NB4 (cell line): ENCODE results near the gene CHCHD6.

Source experiments
- DNase-seq: peaks from one replicate; pipeline ENCODE4 v3.0.0; 2010; ENCODE audit warnings: low read depth
- H3K4me3 ChIP-seq: one replicate; pipeline ENCODE4 v1.5.1; 2011; ENCODE audit warnings: mild to moderate bottlenecking, low read depth, low read length, moderate library complexity
- MYC ChIP-seq: IDR thresholded peaks from 2 replicates; pipeline ENCODE4 v1.6.1; 2011; ENCODE audit warnings: low read depth, low read length
- POLR2A ChIP-seq: IDR thresholded peaks from 2 replicates; pipeline ENCODE4 v1.6.1; 2011; ENCODE audit warnings: mild to moderate bottlenecking; ENCODE audit not compliant: insufficient read length; ENCODE audit errors: extremely low read depth
- TF ChIP-seq, protein P1 (sequence below): IDR thresholded peaks from 2 replicates; pipeline ENCODE4 v1.6.1; 2011; ENCODE audit warnings: low read depth, low read length
- TF ChIP-seq, protein P2 (sequence below): IDR thresholded peaks from one replicate; pipeline ENCODE4 v1.5.1; 2012; ENCODE audit warnings: low read depth, low read length

CHCHD6 gene

DNA sequence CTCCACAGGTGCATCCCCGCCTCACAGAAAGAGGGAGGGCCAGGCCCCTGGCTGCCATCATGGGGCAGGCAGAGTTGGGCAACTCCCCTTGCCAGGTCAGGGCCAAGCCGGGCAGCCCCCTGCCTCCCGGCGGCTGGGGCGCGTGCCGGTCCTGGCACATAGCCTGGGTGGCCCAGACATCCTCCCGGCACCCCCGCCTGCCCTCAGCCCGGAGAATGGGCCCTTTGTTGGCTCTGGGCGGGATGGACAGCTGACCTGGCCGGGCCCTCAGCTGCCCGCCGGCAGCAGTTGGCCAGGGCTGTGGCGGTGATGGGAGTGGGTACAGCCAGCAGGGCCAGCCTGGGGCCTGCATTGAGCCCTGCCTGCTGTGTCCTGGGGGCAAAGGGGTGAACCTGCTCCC lies 295.3 kb downstream of the CHCHD6 start:
- H3K4me3 ChIP-seq: no peak overlapping the region
- TF ChIP-seq MYC (no peak), POLR2A (no peak)
- TF ChIP-seq, protein P1, sequence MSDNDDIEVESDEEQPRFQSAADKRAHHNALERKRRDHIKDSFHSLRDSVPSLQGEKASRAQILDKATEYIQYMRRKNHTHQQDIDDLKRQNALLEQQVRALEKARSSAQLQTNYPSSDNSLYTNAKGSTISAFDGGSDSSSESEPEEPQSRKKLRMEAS: no peak
- TF ChIP-seq, protein P2, sequence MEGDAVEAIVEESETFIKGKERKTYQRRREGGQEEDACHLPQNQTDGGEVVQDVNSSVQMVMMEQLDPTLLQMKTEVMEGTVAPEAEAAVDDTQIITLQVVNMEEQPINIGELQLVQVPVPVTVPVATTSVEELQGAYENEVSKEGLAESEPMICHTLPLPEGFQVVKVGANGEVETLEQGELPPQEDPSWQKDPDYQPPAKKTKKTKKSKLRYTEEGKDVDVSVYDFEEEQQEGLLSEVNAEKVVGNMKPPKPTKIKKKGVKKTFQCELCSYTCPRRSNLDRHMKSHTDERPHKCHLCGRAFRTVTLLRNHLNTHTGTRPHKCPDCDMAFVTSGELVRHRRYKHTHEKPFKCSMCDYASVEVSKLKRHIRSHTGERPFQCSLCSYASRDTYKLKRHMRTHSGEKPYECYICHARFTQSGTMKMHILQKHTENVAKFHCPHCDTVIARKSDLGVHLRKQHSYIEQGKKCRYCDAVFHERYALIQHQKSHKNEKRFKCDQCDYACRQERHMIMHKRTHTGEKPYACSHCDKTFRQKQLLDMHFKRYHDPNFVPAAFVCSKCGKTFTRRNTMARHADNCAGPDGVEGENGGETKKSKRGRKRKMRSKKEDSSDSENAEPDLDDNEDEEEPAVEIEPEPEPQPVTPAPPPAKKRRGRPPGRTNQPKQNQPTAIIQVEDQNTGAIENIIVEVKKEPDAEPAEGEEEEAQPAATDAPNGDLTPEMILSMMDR: no peak
- no peak for DNase-seq

DNA sequence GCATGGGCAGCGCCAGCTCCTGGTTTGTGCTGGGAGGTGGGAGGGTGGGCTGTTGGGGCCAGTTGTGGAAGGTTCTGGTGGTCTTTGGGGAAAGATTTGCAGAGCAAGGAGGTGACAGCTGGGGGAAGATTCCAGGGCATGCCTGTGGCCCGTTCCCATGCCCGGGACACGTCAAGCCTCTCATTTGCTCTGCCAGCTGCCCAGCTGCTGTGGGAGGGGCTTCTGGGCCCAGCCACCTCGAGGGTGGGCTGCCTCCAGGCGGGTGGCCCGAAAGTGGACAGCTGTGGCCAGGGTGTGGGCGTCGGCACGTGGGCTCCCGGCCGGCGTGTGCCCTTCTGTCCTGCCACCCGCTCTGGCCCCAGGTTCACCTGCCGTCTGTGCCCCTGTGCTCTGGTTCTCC lies 296.1 kb downstream of the CHCHD6 start:
- TF ChIP-seq MYC: no peak
- TF ChIP-seq POLR2A: no peak
- TF ChIP-seq, protein P1: no peak
- TF ChIP-seq, protein P2: no peak
- no peak overlapping the region for H3K4me3 ChIP-seq
- DNase-seq: no peak

DNA sequence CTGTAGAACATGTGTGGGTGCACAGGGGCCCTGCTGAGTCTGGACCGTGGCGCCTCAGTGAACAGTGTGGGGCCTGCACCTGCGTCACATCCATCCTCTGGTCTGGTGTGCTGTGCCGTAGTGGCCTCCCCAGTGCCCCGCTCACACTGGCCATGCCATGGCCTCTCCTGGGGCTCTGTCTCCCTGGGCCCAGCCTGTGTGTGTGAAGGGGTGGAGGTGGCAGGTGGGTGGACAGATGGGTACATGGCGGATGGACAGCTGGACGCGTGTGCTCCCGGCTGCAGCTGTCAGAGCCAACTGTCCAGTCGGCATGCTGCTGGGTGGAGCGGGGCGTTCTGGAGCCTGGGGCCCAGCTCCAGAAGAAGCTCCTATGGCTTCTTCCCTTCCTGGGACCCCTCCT lies 296.7 kb downstream of the CHCHD6 start:
- no peak overlapping the region for H3K4me3 ChIP-seq
- TF ChIP-seq, protein P1: no peak
- TF ChIP-seq, protein P2: no peak
- TF ChIP-seq MYC (no peak), POLR2A (no peak)

DNA sequence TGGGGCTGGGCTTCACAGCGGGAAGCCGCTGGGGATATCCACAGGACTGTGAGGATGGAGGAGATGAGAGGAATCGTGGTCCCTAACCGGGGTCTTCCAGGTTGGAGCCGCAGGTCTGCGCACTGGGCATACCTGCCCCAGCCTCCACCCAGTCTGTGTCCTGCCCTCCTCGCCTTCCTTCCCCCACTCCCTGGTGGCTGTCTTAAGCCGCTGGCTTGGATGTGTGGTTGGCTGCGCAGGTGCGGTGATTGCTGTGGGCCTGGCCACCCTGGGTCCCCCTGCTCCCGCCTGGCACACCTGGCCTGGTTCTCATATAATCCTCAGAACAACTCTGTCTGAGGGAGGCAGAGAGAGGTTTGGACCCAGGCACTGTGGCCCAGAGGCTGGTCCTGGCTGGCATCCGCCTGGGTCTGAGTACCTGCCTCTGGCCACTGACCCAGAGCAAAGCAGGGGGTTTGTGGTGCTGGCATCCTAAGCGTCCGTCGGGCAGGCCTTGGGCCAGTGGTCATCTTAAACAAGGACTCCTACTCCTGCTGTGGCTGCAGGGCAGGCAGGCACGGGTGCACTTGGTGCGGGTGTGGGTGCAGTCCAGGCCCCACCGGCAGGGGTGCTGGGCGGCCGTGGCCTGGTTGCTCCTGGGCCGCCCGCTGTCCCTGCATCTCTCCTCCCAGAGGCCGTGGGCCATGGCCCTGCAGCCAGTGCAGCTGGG lies 297.6 kb downstream of the CHCHD6 start:
- TF ChIP-seq MYC (no peak), POLR2A (no peak)
- TF ChIP-seq, protein P2: no peak
- no peak overlapping the region for H3K4me3 ChIP-seq
- DNase-seq: no peak

More for the DNA sequence above, 296.7 kb downstream of the CHCHD6 start:
- DNase-seq: no peak

DNA sequence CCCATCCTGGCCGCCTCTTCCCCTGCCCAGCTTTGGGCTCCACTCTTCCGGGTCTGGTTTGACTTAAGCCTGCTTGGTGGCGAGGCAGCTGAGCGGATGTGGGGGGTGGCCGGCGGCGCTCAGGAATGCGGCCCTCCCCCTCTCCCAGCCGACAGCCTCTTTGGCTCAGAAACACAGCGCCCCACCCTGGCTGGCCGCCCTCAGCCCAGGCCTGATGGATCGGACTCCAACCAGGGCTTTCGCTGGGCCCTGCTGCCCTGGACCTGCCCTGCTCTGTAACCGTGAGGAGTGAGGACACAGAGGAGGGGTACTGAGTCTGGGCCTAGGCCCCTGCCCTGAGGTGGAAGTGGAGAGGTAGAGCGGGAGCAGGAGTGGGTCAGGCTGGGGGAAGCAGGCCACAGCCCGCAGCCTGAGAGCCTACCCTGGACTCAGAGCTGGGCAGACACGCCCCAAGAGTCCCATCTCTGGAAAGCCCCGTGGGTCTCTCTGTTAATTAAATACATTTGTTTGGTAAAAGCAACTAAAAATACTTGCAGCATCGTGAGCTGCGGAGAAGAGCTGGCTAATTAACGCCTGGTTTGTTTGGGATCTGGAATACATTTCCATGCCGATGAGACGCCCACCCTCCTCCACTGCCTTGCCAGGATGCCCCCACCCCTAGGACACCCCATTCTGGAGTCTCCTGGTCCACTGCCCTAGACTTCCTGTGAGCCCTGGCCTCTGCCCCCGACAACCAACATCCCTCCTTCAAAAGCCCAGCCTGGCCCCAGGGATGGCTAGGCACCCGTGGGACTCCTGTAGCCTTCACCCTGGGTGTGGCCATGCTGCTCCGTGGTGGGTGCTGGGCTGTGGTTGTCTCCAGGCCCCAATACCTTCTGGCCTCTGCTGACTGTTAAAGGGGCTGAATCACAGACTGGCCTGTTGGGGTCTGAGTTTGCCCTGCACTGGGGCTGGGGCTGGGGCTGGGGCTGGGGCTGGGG lies 298.4 kb downstream of the CHCHD6 start:
- TF ChIP-seq MYC (no peak), POLR2A (no peak)
- TF ChIP-seq, protein P1: no peak
- TF ChIP-seq, protein P2: no peak
- peak; percentile 43 for DNase-seq
- H3K4me3 ChIP-seq: no peak overlapping the region
